Lung (tissue), 12 donors: ENCODE data around the gene SLAIN1. TPM values are rescaled to one million over a fixed set of nuclear protein-coding genes. Genes with fewer than 3 reads are reported as not detected.

Experiments
- ATAC-seq: fragments of 200-7000 bp; cut with Tn5 transposase; one replicate; pipeline ENCODE4 v1.9.1; 2020; ENCODE audit warnings: moderate number of reproducible peaks; ENCODE audit not compliant: insufficient read depth, low FRiP score
- DNase-seq, 3 donors: peaks; one replicate each; pipeline ENCODE4 v3.0.0-alpha.2; 2013 to 2017
- H3K27ac ChIP-seq, 2 donors: one replicate each; pipeline ENCODE4 v1.5.1; 2013; ENCODE audit warnings: mild to moderate bottlenecking in 2 of 2, moderate library complexity in 2 of 2, control low read depth in 1 of 2, inconsistent platforms in 1 of 2, low read depth in 1 of 2, low read length in 1 of 2
- H3K27me3 ChIP-seq, 3 donors: one replicate each; pipeline ENCODE4 v1.5.1; 2013; ENCODE audit warnings: low read length in 2 of 3; ENCODE audit not compliant: control insufficient read depth in 3 of 3, insufficient read depth in 3 of 3
- H3K36me3 ChIP-seq, 4 donors: one replicate each; pipeline ENCODE4 v1.5.1; 2013; ENCODE audit warnings: low read length in 4 of 4, mild to moderate bottlenecking in 1 of 4, moderate library complexity in 1 of 4; ENCODE audit not compliant: control insufficient read depth in 4 of 4, insufficient read depth in 4 of 4
- H3K4me1 ChIP-seq, 5 donors: one replicate each; pipeline ENCODE4 v1.5.1; 2013; ENCODE audit warnings: low read length in 5 of 5, mild to moderate bottlenecking in 2 of 5, moderate library complexity in 1 of 5; ENCODE audit not compliant: control insufficient read depth in 5 of 5, insufficient read depth in 5 of 5
- H3K4me3 ChIP-seq: one replicate; pipeline ENCODE4 v1.5.1; 2013; ENCODE audit warnings: mild to moderate bottlenecking, control low read depth, moderate library complexity
- H3K9ac ChIP-seq, 2 donors: one replicate each; pipeline ENCODE4 v1.5.1; 2013; ENCODE audit warnings: low read length in 2 of 2, control low read depth in 1 of 2; ENCODE audit not compliant: insufficient read depth in 1 of 2
- H3K9me3 ChIP-seq, 4 donors: one replicate each; pipeline ENCODE4 v1.5.1; 2013; ENCODE audit warnings: low read length in 3 of 4, mild to moderate bottlenecking in 1 of 4, moderate library complexity in 1 of 4; ENCODE audit not compliant: control insufficient read depth in 4 of 4, insufficient read depth in 3 of 4
- WGBS, 2 donors: extraction: QIAGEN DNeasy Blood & Tissue Kit; methylation state at CpG; one replicate each; pipeline ENCODE4 v1.1.7; 2013; 5-methylcytosine and 5-hydroxymethylcytosine counted together
- polyA plus RNA-seq, 2 donors: library from polyadenylated mRNA; stranded (reverse); fragments of 200-250 nt; gene quantifications; one replicate each; pipeline ENCODE4 v1.2.1, GENCODE V29; 2013
- total RNA-seq, 2 donors: library from RNA; depleted of rRNA in 1 of 2; stranded (reverse); fragments of >200 nt in 1 of 2; gene quantifications; one replicate each; pipeline ENCODE4 v1.2.1, GENCODE V29; 2014 to 2021
- TF ChIP-seq, protein P1 (sequence below): IDR thresholded peaks from 2 replicates; pipeline ENCODE4 v1.5.1; 2012; ENCODE audit warnings: mild to moderate bottlenecking; ENCODE audit errors: control extremely low read depth, extremely low read depth
- donor health status: control.
- donor health status: control.
- donor health status: Bipolar disorder and iron deficiency.
- donor health status: healthy.
- donor health status: DM: yes; HTN: yes; CAD: no.

Gene SLAIN1
- total and polyA plus RNA-seq, 4 donors: 7.6 to 44.7 (median 12.4) TPM

DNA sequence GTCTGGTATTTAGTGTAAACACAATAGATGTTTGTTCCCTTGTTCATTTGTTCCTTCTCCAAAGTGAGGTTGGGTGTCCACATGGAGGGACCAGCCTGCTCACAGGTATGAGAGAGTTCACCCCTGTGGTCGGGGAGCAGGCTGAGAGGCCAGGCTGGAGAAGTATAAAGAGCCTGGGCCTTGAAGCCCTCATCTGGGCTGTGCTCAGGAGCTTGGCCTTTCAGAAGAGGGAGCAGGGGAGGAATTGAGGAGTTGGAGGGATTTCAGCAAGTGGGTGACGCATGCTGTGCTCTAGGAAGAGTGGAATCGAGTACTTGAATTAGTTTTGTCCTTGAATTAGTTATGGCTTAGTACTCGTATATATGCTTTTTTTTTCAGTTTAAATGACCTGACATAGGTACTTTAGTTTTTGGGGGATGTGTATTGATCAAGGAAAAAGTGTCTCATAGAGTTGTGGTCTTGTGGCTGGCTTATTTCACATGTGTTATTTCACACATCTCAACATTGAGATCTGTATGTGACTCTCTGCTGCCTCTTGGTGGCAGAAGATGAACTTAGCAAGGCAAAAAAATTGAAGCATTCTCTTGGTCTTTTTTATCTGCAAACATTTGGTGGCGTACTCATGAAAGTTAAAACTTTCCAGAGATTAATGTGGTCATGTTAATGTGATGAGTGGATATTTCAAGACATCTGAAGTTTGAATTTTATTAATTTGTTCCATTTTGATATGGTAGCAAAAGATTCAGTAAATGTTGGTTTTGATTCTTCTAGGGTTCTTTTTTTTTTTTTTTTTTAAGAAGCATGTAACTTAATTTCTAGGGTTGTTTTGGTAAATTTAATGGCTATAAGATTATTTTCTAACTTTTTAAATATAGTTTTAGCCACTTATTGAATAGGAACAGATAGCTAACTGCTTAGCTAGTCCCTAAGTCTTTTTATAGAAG is 54.3 kb downstream of the SLAIN1 start:
- Histone ChIP-seq H3K9ac (no peak overlapping the region), H3K27me3 (no peaks in the 10 kb centered on the region), H3K9me3 (no peaks in the 10 kb centered on the region), H3K36me3 (peaks cover 0 to 5% (median 0%) of the 10 kb centered on the region in 4 donors), H3K4me1 (no peaks in the 10 kb centered on the region), H3K27ac (no peak overlapping the region), H3K4me3 (no peak overlapping the region)
- DNase-seq (peak; percentile 40 to 82 (median 79)), ATAC-seq (peak; percentile 45)
- TF ChIP-seq, protein P1, sequence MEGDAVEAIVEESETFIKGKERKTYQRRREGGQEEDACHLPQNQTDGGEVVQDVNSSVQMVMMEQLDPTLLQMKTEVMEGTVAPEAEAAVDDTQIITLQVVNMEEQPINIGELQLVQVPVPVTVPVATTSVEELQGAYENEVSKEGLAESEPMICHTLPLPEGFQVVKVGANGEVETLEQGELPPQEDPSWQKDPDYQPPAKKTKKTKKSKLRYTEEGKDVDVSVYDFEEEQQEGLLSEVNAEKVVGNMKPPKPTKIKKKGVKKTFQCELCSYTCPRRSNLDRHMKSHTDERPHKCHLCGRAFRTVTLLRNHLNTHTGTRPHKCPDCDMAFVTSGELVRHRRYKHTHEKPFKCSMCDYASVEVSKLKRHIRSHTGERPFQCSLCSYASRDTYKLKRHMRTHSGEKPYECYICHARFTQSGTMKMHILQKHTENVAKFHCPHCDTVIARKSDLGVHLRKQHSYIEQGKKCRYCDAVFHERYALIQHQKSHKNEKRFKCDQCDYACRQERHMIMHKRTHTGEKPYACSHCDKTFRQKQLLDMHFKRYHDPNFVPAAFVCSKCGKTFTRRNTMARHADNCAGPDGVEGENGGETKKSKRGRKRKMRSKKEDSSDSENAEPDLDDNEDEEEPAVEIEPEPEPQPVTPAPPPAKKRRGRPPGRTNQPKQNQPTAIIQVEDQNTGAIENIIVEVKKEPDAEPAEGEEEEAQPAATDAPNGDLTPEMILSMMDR: peak; percentile 60
- WGBS, 2 donors: 55 to 64% methylated on average over 5 of the region's 5 CpGs

DNA sequence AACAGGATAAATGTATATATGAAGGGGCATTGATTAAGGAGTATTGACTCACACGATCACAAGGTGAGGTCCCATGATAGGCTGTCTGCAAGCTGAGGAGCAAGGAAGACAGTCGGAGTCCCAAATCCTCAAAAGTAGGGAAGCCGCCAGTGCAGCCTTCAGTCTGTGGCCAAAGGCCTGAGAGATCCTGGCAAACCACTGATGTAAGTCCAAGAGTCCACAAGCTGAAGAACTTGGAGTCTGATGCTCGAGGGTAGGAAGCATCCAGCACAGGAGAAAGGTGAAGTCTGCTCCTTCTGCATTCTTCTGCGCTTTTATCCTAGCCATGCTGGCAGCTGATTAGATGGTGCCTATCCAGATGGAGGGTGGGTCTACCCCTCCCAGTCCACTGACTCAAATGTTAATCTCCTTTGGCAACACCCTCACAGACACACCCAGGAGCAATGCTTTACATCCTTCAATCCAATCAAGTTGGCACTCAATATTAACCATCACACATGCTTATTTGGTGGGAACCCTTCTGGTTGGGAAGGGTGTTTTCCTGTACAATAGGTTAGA is 55.1 kb downstream of the SLAIN1 start:
- TF ChIP-seq, protein P1: no peak
- no peak overlapping the region for H3K9ac ChIP-seq
- H3K27ac ChIP-seq: no peak overlapping the region
- no peak for DNase-seq
- no peak for ATAC-seq
- WGBS, 2 donors: 84 to 89% methylated on average over 5 of the region's 5 CpGs
- no peaks in the 10 kb centered on the region for H3K9me3 ChIP-seq
- H3K4me3 ChIP-seq: no peak overlapping the region
- H3K4me1 ChIP-seq: no peaks in the 10 kb centered on the region
- H3K27me3 ChIP-seq: no peaks in the 10 kb centered on the region
- peaks cover 0 to under 1% (median 0%) of the 10 kb centered on the region in 4 donors for H3K36me3 ChIP-seq

DNA sequence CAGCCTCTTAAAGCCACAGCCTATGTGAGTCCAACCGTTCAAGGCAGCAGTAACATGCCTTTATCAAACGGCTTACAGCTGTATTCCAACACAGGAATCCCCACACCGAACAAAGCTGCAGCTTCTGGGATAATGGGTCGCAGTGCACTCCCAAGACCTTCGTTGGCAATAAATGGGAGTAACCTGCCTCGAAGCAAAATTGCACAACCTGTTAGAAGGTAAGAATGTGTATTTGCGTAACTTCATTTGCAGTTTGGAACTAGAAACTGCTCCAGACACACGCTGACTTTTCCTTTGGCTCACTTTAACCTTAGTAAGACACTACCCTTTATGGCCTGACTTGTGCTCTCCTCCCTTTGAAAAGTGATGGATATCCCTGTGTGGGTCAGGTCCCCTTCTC is 63.4 kb downstream of the SLAIN1 start:
- H3K27ac ChIP-seq: no peak overlapping the region
- no peaks in the 10 kb centered on the region for H3K4me1 ChIP-seq
- H3K4me3 ChIP-seq: no peak overlapping the region
- H3K36me3 ChIP-seq: peaks cover 0 to 2% (median 0%) of the 10 kb centered on the region in 4 donors
- 68 to 78% methylated on average over 8 of the region's 8 CpGs for WGBS, 2 donors
- DNase-seq (no peak), ATAC-seq (peak; percentile 53)
- no peaks in the 10 kb centered on the region for H3K27me3 ChIP-seq
- H3K9me3 ChIP-seq: no peaks in the 10 kb centered on the region
- TF ChIP-seq, protein P1: no peak
- H3K9ac ChIP-seq: no peak overlapping the region
